Spleen (tissue), 11 donors: ENCODE results near the gene AKAP6. TPM values are rescaled to one million over a fixed set of nuclear protein-coding genes. Genes with fewer than 3 reads are reported as not detected.

ENCODE experiments used
- DNase-seq: peaks from one replicate; pipeline ENCODE4 v3.0.0-alpha.2; 2020
- H3K27ac ChIP-seq, 8 donors: fragments of 200-600 bp; sonication (generic) in 7 of 8; 1 replicate in 4 of 8; 2 replicates in 4 of 8; pipeline versions ENCODE4 v1.5.0 to v1.8.0; 2016 to 2021; ENCODE audit warnings: inconsistent platforms in 4 of 8, mild to moderate bottlenecking in 4 of 8, moderate library complexity in 1 of 8
- H3K27me3 ChIP-seq, 7 donors: fragments of 200-600 bp; sonication (generic) in 6 of 7; replicated peaks in 1 of 7; 1 replicate in 4 of 7; 2 replicates in 3 of 7; pipeline versions ENCODE4 v1.5.0 to v1.8.0; 2016 to 2021; ENCODE audit warnings: inconsistent platforms in 3 of 7, mild to moderate bottlenecking in 1 of 7
- H3K36me3 ChIP-seq, 6 donors: fragments of 200-600 bp; sonication (generic) in 5 of 6; 1 replicate in 4 of 6; 2 replicates in 2 of 6; pipeline versions ENCODE4 v1.5.0 to v1.8.0; 2016 to 2021; ENCODE audit warnings: inconsistent platforms in 2 of 6
- H3K4me1 ChIP-seq, 6 donors: fragments of 200-600 bp; sonication (generic) in 5 of 6; 1 replicate in 3 of 6; 2 replicates in 3 of 6; pipeline versions ENCODE4 v1.5.0 to v1.8.0; 2016 to 2021; ENCODE audit warnings: inconsistent platforms in 3 of 6
- H3K4me3 ChIP-seq, 8 donors: fragments of 200-600 bp; sonication (generic) in 7 of 8; 1 replicate in 4 of 8; 2 replicates in 4 of 8; pipeline versions ENCODE4 v1.5.0 to v1.8.0; 2016 to 2021; ENCODE audit warnings: inconsistent platforms in 4 of 8, mild to moderate bottlenecking in 4 of 8, moderate library complexity in 2 of 8
- H3K9me3 ChIP-seq, 8 donors: fragments of 200-600 bp; sonication (generic) in 7 of 8; 1 replicate in 4 of 8; 2 replicates in 4 of 8; pipeline versions ENCODE4 v1.5.0 to v1.8.0; 2016 to 2021; ENCODE audit warnings: inconsistent platforms in 4 of 8
- CTCF ChIP-seq, 11 experiments: fragments of 200-600 bp in 7 of 11; fragments of 450-650 bp in 4 of 11; sonication (generic) in 4 of 11; IDR thresholded peaks in 8 of 11; conservative IDR thresholded peaks in 3 of 11; 1 replicate in 7 of 11; 2 replicates in 4 of 11; pipeline versions ENCODE4 v1.4.0 to v1.8.0; 2016 to 2021; ENCODE audit warnings: antibody characterized with exemption in 11 of 11, inconsistent platforms in 4 of 11, mild to moderate bottlenecking in 1 of 11
- POLR2A ChIP-seq, 3 donors: fragments of 450-650 bp; IDR thresholded peaks; one replicate each; pipeline ENCODE4 v1.5.1; 2017; ENCODE audit warnings: antibody characterized with exemption in 3 of 3, mild to moderate bottlenecking in 1 of 3
- POLR2AphosphoS5 ChIP-seq, 3 donors: sonication (generic); formaldehyde crosslinking; IDR thresholded peaks; one replicate each; pipeline ENCODE4 v1.5.1; 2017; ENCODE audit warnings: antibody characterized with exemption in 3 of 3
- WGBS, 5 donors: extraction: QIAGEN DNeasy Blood & Tissue Kit in 3 of 5; methylation state at CpG; one replicate each; pipeline versions ENCODE4 v1.1.5 to v1.1.7; 2013 to 2018; 5-methylcytosine and 5-hydroxymethylcytosine counted together
- intact Hi-C: fragments of 100-400 bp; cut with DNase I; formaldehyde crosslinking; loops from one replicate; pipeline ENCODE4 v1.15.0; 2023; ENCODE audit warnings: low total_unique reads
- polyA plus RNA-seq, 3 donors: library from polyadenylated mRNA; stranded (reverse); fragments of 200-250 nt; gene quantifications; one replicate each; pipeline ENCODE4 v1.2.1, GENCODE V29; 2013
- total RNA-seq, 7 donors: library from RNA; depleted of rRNA in 3 of 7; stranded (reverse); fragments of >200 nt in 3 of 7; fragmentation: NEBNext Ultra II Directional in 4 of 7; extraction: Animal tissue kit (Norgen Biotek cat#: 25700) in 4 of 7; gene quantifications; one replicate each; pipeline versions ENCODE4 v1.1.0 to v1.2.1, GENCODE V29; 2016 to 2021
- donor health status: healthy with polysubstance abuse.
- donor health status: DM: no; HTN: no; CAD: no; lungs with moderate emphysema.
- donor health status: DM: no; HTN: no; CAD: no.
- donor health status: Bipolar disorder and iron deficiency.
- donor health status: healthy.
- donor health status: DM: no; HTN: no; CAD: no.
- donor health status: DM: yes; HTN: yes; CAD: no.

Gene AKAP6
- total and polyA plus RNA-seq, 10 donors, result 0.20 to 12.1 (median 4.8) TPM

DNA sequence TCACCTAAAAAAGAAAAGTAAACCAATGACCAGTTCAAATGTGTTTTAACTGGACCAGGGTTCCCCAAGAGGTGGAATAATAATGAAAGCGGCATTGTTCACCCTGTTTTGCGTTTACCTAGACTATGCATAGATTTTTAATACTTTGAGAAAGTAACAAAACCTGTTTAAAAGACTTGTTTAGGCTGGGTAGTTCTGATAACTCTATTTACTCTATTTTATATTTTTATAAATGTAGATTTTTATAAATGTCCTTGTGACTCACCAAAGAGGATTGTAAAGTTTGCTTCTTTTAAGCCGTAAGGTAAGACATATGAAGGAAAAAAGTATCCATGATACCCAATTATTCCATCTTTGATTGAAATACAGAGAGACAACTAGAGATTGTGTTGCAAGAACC is 321.6 kb downstream of the AKAP6 start:
- Histone ChIP-seq H3K27me3 (no peaks in the 10 kb centered on the region), H3K4me3 (no peak overlapping the region), H3K27ac (no peak overlapping the region), H3K9me3 (no peaks in the 10 kb centered on the region), H3K36me3 (no peaks in the 10 kb centered on the region), H3K4me1 (no peaks in the 10 kb centered on the region)
- 92 to 99% (median 96%) methylated on average over 3 of the region's 3 CpGs for WGBS, 5 donors
- intact Hi-C loops, result no loop called here
- TF ChIP-seq POLR2AphosphoS5 (IDR thresholded peaks at IDR 0.05), result no peak
- TF ChIP-seq POLR2A (IDR thresholded peaks at IDR 0.05), result no peak
- no peak for TF ChIP-seq CTCF (IDR thresholded peaks at IDR 0.05 in 8 of 11, conservative IDR thresholded peaks at IDR 0.05 in 3 of 11)
- DNase-seq, result no peak

DNA sequence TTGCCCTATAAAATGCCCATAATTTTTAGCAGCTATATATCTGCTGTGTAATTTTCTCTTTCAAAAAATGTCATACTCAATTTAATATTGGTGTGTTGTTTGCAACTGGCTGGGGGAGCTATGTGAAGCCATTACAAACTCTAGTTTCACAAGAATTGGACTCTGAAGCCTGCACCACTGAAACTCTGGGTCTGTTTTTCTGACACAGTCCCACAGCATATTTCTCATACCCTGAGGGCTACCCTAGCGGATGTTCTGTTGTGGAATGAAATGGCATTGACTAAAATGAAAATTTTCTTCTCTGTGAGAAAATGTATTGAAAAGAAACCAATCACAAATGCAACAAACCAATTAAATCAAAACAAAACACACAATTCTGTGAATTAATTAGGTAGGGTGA is 325.0 kb downstream of the AKAP6 start:
- no peak for DNase-seq
- 84 to 91% (median 88%) methylated on average over 1 of the region's 1 CpG for WGBS, 5 donors
- Histone ChIP-seq H3K36me3 (no peaks in the 10 kb centered on the region), H3K9me3 (no peaks in the 10 kb centered on the region), H3K27me3 (no peaks in the 10 kb centered on the region), H3K4me3 (no peak overlapping the region), H3K27ac (no peak overlapping the region), H3K4me1 (no peaks in the 10 kb centered on the region)
- TF ChIP-seq POLR2A (IDR thresholded peaks at IDR 0.05) (no peak), POLR2AphosphoS5 (IDR thresholded peaks at IDR 0.05) (no peak), CTCF (IDR thresholded peaks at IDR 0.05 in 8 of 11, conservative IDR thresholded peaks at IDR 0.05 in 3 of 11) (no peak)
- intact Hi-C loops, result no loop called here

- Histone ChIP-seq H3K27ac (peak overlapping the region in 4 of 8 donors; percentile 15 to 55 (median 42)), H3K4me1 (no peaks in the 10 kb centered on the region), H3K9me3 (no peaks in the 10 kb centered on the region), H3K27me3 (no peaks in the 10 kb centered on the region), H3K4me3 (no peak overlapping the region), H3K36me3 (no peaks in the 10 kb centered on the region)
- intact Hi-C loops, result no loop called here
- 81 to 86% (median 85%) methylated on average over 3 of the region's 3 CpGs for WGBS, 5 donors
- TF ChIP-seq POLR2AphosphoS5 (IDR thresholded peaks at IDR 0.05) (no peak), CTCF (IDR thresholded peaks at IDR 0.05 in 8 of 11, conservative IDR thresholded peaks at IDR 0.05 in 3 of 11) (no peak), POLR2A (IDR thresholded peaks at IDR 0.05) (no peak)
- DNase-seq, result no peak
These were observed 327.5 kb downstream of the AKAP6 start for GRCh38 chr14:32656601-32657000.

GRCh38 chr14:32657081-32657480 is 328.0 kb downstream of the AKAP6 start:
- no peak for DNase-seq
- H3K4me1 ChIP-seq, result no peaks in the 10 kb centered on the region
- H3K4me3 ChIP-seq, result no peak overlapping the region
- H3K9me3 ChIP-seq, result no peaks in the 10 kb centered on the region
- intact Hi-C loops, result no loop called here
- no peaks in the 10 kb centered on the region for H3K36me3 ChIP-seq
- H3K27me3 ChIP-seq, result no peaks in the 10 kb centered on the region
- TF ChIP-seq POLR2AphosphoS5 (IDR thresholded peaks at IDR 0.05), result no peak
- no peak for TF ChIP-seq CTCF (IDR thresholded peaks at IDR 0.05 in 8 of 11, conservative IDR thresholded peaks at IDR 0.05 in 3 of 11)
- no peak for TF ChIP-seq POLR2A (IDR thresholded peaks at IDR 0.05)
- 31 to 65% (median 34%) methylated on average over 4 of the region's 4 CpGs for WGBS, 5 donors
- H3K27ac ChIP-seq, result peak overlapping the region in 4 of 8 donors; percentile 15 to 55 (median 42)
